WTC11 (cell line): Measurements from ENCODE around the gene KLK2. TPM values are rescaled to one million over a fixed set of nuclear protein-coding genes. Genes with fewer than 3 reads are reported as not detected.

Source experiments
- ATAC-seq: fragments of 200-7000 bp; cut with Tn5 transposase; 2 replicates; pipeline ENCODE4 v1.10.0; 2021; ENCODE audit warnings: mild to moderate bottlenecking, moderate library complexity
- CTCF ChIA-PET: fragments of 300-600 bp; sonication (Branson Sonifier 250); formaldehyde crosslinking; loops from one replicate; lab custom pipeline; 2021; ENCODE audit warnings: antibody characterized with exemption; lab: Charles Lee
- POLR2A ChIA-PET: fragments of 350-600 bp; sonication (Branson Sonifier 250); formaldehyde crosslinking; loops from one replicate; lab custom pipeline; 2021; ENCODE audit warnings: antibody characterized with exemption; lab: Charles Lee
- DNase-seq: peaks from one replicate; pipeline ENCODE4 v3.0.0; 2021; ENCODE audit warnings: low spot score
- H3K27ac Mint-ChIP-seq: 2 replicates; pipeline ENCODE4 v1.8.0; 2021; ENCODE audit warnings: mixed read lengths
- H3K27me3 Mint-ChIP-seq: 2 replicates; pipeline ENCODE4 v1.8.0; 2021; ENCODE audit warnings: low read depth, mild to moderate bottlenecking, moderate library complexity, mixed read lengths
- H3K36me3 Mint-ChIP-seq: 2 replicates; pipeline ENCODE4 v1.8.0; 2021; ENCODE audit warnings: mixed read lengths
- H3K4me1 Mint-ChIP-seq: 2 replicates; pipeline ENCODE4 v1.8.0; 2022; ENCODE audit warnings: mixed read lengths
- H3K4me3 Mint-ChIP-seq: 2 replicates; pipeline ENCODE4 v1.8.0; 2021; ENCODE audit warnings: mild to moderate bottlenecking, moderate library complexity, mixed read lengths
- H3K9me3 Mint-ChIP-seq: 2 replicates; pipeline ENCODE4 v1.8.0; 2021; ENCODE audit warnings: mixed read lengths
- CREB1 ChIP-seq: sonication (generic); formaldehyde crosslinking; IDR thresholded peaks from 2 replicates; pipeline ENCODE4 v1.8.0; 2023; ENCODE audit warnings: mild to moderate bottlenecking, missing genetic modification reagents
- E2F4 ChIP-seq: sonication (generic); formaldehyde crosslinking; IDR thresholded peaks from 2 replicates; pipeline ENCODE4 v1.8.1; 2022; ENCODE audit warnings: low read depth, mild to moderate bottlenecking, moderate library complexity, missing genetic modification reagents, borderline replicate concordance
- ELF4 ChIP-seq: sonication (generic); formaldehyde crosslinking; IDR thresholded peaks from 2 replicates; pipeline ENCODE4 v1.8.1; 2022; ENCODE audit warnings: low read depth, mild to moderate bottlenecking, moderate library complexity, missing genetic modification reagents
- ESRRA ChIP-seq: sonication (generic); formaldehyde crosslinking; IDR thresholded peaks from 2 replicates; pipeline ENCODE4 v1.8.1; 2022; ENCODE audit warnings: mild to moderate bottlenecking, missing genetic modification reagents, borderline replicate concordance
- GTF2I ChIP-seq: fragments of 250-450 bp; sonication (Bioruptor Pico); conservative IDR thresholded peaks from 2 replicates; pipeline ENCODE4 v1.4.0; 2021; ENCODE audit warnings: mild to moderate bottlenecking
- NFATC4 ChIP-seq: fragments of 250-450 bp; sonication (Bioruptor Pico); IDR thresholded peaks from 2 replicates; pipeline ENCODE4 v1.9.0; 2021; ENCODE audit warnings: mild to moderate bottlenecking
- NR1H2 ChIP-seq: sonication (generic); formaldehyde crosslinking; IDR thresholded peaks from 2 replicates; pipeline ENCODE4 v1.9.0; 2021; ENCODE audit warnings: mild to moderate bottlenecking, moderate library complexity, missing genetic modification reagents
- NR2C2 ChIP-seq: sonication (generic); formaldehyde crosslinking; IDR thresholded peaks from 2 replicates; pipeline ENCODE4 v1.8.0; 2022; ENCODE audit warnings: mild to moderate bottlenecking, missing genetic modification reagents
- PRRX2 ChIP-seq: fragments of 250-450 bp; sonication (Bioruptor Pico); IDR thresholded peaks from 2 replicates; pipeline ENCODE4 v1.8.0; 2021; ENCODE audit warnings: mild to moderate bottlenecking
- RELA ChIP-seq: sonication (generic); formaldehyde crosslinking; IDR thresholded peaks from 2 replicates; pipeline ENCODE4 v1.8.1; 2022; ENCODE audit warnings: missing genetic modification reagents, mild to moderate bottlenecking, borderline replicate concordance
- SMAD3 ChIP-seq: sonication (generic); formaldehyde crosslinking; IDR thresholded peaks from 2 replicates; pipeline ENCODE4 v1.8.0; 2022; ENCODE audit warnings: missing genetic modification reagents, mild to moderate bottlenecking, borderline replicate concordance
- SMAD4 ChIP-seq: sonication (generic); formaldehyde crosslinking; IDR thresholded peaks from 2 replicates; pipeline ENCODE4 v1.8.0; 2022; ENCODE audit warnings: mild to moderate bottlenecking, missing genetic modification reagents
- STAT6 ChIP-seq: sonication (generic); formaldehyde crosslinking; conservative IDR thresholded peaks from 2 replicates; pipeline ENCODE4 v1.8.1; 2023; ENCODE audit warnings: mild to moderate bottlenecking, low read depth, missing genetic modification reagents, moderate library complexity
- TEAD1 ChIP-seq: sonication (generic); formaldehyde crosslinking; IDR thresholded peaks from 2 replicates; pipeline ENCODE4 v1.8.0; 2022; ENCODE audit warnings: mild to moderate bottlenecking, missing genetic modification reagents
- USF1 ChIP-seq: sonication (generic); formaldehyde crosslinking; IDR thresholded peaks from 2 replicates; pipeline ENCODE4 v1.8.0; 2022; ENCODE audit warnings: mild to moderate bottlenecking, missing genetic modification reagents
- ZBTB43 ChIP-seq: sonication (generic); formaldehyde crosslinking; IDR thresholded peaks from 2 replicates; pipeline ENCODE4 v1.8.1; 2023; ENCODE audit warnings: mild to moderate bottlenecking, missing genetic modification reagents
- ZNF232 ChIP-seq: sonication (generic); formaldehyde crosslinking; IDR thresholded peaks from 2 replicates; pipeline ENCODE4 v1.8.0; 2022; ENCODE audit warnings: mild to moderate bottlenecking, missing genetic modification reagents
- ZNF532 ChIP-seq: fragments of 250-450 bp; sonication (Bioruptor Pico); IDR thresholded peaks from 2 replicates; pipeline ENCODE4 v1.9.0; 2021; ENCODE audit warnings: mild to moderate bottlenecking, borderline replicate concordance
- ZSCAN18 ChIP-seq: fragments of 250-450 bp; sonication (Bioruptor Pico); IDR thresholded peaks from 2 replicates; pipeline ENCODE4 v2.1.2; 2022; ENCODE audit warnings: mild to moderate bottlenecking, moderate library complexity
- total RNA-seq: library from RNA; stranded (reverse); gene quantifications from 3 replicates; pipeline ENCODE4 v1.2.3, GENCODE V29; 2021

The KLK2 gene
- total RNA-seq, 1 experiment from 2014 or later: not detected

- TF ChIP-seq TEAD1 (CRISPR knock-in tag): no peak
- no peak for TF ChIP-seq RELA (CRISPR knock-in tag)
- no peak for TF ChIP-seq ZBTB43 (CRISPR knock-in tag)
- no peak for TF ChIP-seq GTF2I
- no peak for TF ChIP-seq SMAD3 (CRISPR knock-in tag)
- no peak for TF ChIP-seq NR1H2 (CRISPR knock-in tag)
- TF ChIP-seq STAT6 (CRISPR knock-in tag): no peak
- no peak for TF ChIP-seq ESRRA
- TF ChIP-seq USF1 (CRISPR knock-in tag): no peak
- TF ChIP-seq PRRX2 (CRISPR knock-in tag): no peak
- POLR2A ChIA-PET: interaction anchor here (0.6 kb wide), 1 partner anchor 812 kb away, joined by 3 read pairs; no protein-coding TSS in a partner anchor
- peak; percentile 69 for ATAC-seq
- no peaks in the 10 kb centered on the region for H3K36me3 Mint-ChIP-seq
- CTCF ChIA-PET: no interaction called here
- peaks cover 3% of the 10 kb centered on the region; the same call in 1 of the 2 replicates for H3K4me1 Mint-ChIP-seq
- H3K27ac Mint-ChIP-seq: no peak overlapping the region
- DNase-seq: peak; percentile 24
- H3K9me3 Mint-ChIP-seq: peaks cover 5% of the 10 kb centered on the region; the same call in 1 of the 2 replicates
- no peak overlapping the region for H3K4me3 Mint-ChIP-seq
- peaks cover 25% of the 10 kb centered on the region for H3K27me3 Mint-ChIP-seq
These were observed 4.1 kb downstream of the KLK2 start for GRCh38 chr19:50877338-50877737.

GRCh38 chr19:50878851-50879250 lies 5.6 kb downstream of the KLK2 start:
- Mint-ChIP-seq H3K27me3 (peaks cover 25% of the 10 kb centered on the region), H3K4me1 (peaks cover 3% of the 10 kb centered on the region; the same call in 1 of the 2 replicates), H3K9me3 (peaks cover 5% of the 10 kb centered on the region; the same call in 1 of the 2 replicates), H3K36me3 (no peaks in the 10 kb centered on the region), H3K4me3 (no peak overlapping the region), H3K27ac (no peak overlapping the region)
- ATAC-seq (no peak), DNase-seq (no peak)
- TF ChIP-seq ELF4 (CRISPR knock-in tag) (no peak), NR2C2 (no peak), ZSCAN18 (no peak), E2F4 (CRISPR knock-in tag) (no peak), ZNF232 (CRISPR knock-in tag) (no peak), CREB1 (no peak), SMAD3 (CRISPR knock-in tag) (no peak), STAT6 (CRISPR knock-in tag) (no peak), USF1 (CRISPR knock-in tag) (no peak), ZNF532 (CRISPR knock-in tag) (no peak), NFATC4 (CRISPR knock-in tag) (no peak), SMAD4 (CRISPR knock-in tag) (no peak)
- POLR2A ChIA-PET: no interaction called here
- CTCF ChIA-PET: no interaction called here
